Cardiac muscle cell (in vitro differentiated cells and primary cell): ENCODE measurements around the gene CSF1R. TPM values are rescaled to one million over a fixed set of nuclear protein-coding genes. Genes with fewer than 3 reads are reported as not detected.

ENCODE experiments used
- DNase-seq, 2 donors: peaks; one replicate each; pipeline versions ENCODE4 v3.0.0 to v3.0.0-alpha.2; 2010 to 2017; ENCODE audit warnings: low read depth in 1 of 2, low spot score in 1 of 2
- H3K27ac ChIP-seq: fragments of 200-600 bp; sonication (generic); 2 replicates; pipeline ENCODE4 v1.5.1; 2016
- H3K27me3 ChIP-seq: fragments of 200-600 bp; sonication (generic); 2 replicates; pipeline ENCODE4 v1.6.0; 2016; ENCODE audit warnings: control low read depth
- H3K36me3 ChIP-seq: fragments of 200-600 bp; sonication (generic); 2 replicates; pipeline ENCODE4 v1.5.1; 2016; ENCODE audit warnings: control low read depth
- H3K4me1 ChIP-seq: fragments of 200-600 bp; sonication (generic); 2 replicates; pipeline ENCODE4 v1.8.1; 2017; ENCODE audit warnings: low read depth, mild to moderate bottlenecking, mixed run types
- H3K4me3 ChIP-seq: fragments of 200-600 bp; sonication (generic); 2 replicates; pipeline ENCODE4 v1.5.1; 2016; ENCODE audit warnings: mild to moderate bottlenecking
- H3K9me3 ChIP-seq: fragments of 200-600 bp; sonication (generic); 2 replicates; pipeline ENCODE4 v1.5.1; 2017; ENCODE audit warnings: low read depth, mild to moderate bottlenecking, control low read depth
- polyA plus RNA-seq: library from polyadenylated mRNA; unstranded; fragments of >200 nt; fragmentation: Nextera tagmentation; extraction: Ambion mirVana; gene quantifications from 2 replicates; pipeline ENCODE4 v1.2.1, GENCODE V29; 2016
- total RNA-seq: library from RNA; depleted of rRNA; stranded (reverse); fragments of >200 nt; gene quantifications from 2 replicates; pipeline ENCODE4 v1.2.3, GENCODE V29; 2016
- TF ChIP-seq, protein P1 (sequence below): IDR thresholded peaks from 2 replicates; pipeline ENCODE4 v1.5.1; 2012; ENCODE audit warnings: low read depth, mild to moderate bottlenecking, low read length

The CSF1R gene
- total and polyA plus RNA-seq, 2 experiments from 2014 or later: 0.48 TPM; not detected in 1

DNA sequence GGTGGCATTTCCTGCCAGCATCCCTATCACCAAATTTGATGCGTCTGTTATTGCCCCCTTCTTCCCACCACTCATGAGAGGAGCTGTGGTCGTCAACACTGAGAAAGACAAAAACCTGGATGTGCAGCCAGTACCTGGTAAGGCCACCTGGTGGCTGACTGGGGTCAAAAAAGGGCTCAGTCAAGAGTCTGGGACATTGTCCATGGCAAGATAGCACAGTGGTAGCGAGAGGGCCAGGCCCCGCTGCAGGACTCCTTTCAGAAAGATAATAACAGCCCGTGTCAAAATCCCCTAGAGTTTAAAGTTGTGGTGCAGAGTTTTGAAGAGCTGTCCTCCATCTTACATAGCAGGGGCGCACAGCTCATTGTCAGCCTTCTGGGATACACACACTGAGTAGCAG is 40.8 kb downstream of the CSF1R start:
- peaks cover 46% of the 10 kb centered on the region for H3K4me1 ChIP-seq
- H3K9me3 ChIP-seq: no peaks in the 10 kb centered on the region
- no peak for DNase-seq
- no peak overlapping the region for H3K4me3 ChIP-seq
- peaks cover 38% of the 10 kb centered on the region for H3K36me3 ChIP-seq
- H3K27me3 ChIP-seq: no peaks in the 10 kb centered on the region
- H3K27ac ChIP-seq: peak overlapping the region; percentile 85
- TF ChIP-seq, protein P1, sequence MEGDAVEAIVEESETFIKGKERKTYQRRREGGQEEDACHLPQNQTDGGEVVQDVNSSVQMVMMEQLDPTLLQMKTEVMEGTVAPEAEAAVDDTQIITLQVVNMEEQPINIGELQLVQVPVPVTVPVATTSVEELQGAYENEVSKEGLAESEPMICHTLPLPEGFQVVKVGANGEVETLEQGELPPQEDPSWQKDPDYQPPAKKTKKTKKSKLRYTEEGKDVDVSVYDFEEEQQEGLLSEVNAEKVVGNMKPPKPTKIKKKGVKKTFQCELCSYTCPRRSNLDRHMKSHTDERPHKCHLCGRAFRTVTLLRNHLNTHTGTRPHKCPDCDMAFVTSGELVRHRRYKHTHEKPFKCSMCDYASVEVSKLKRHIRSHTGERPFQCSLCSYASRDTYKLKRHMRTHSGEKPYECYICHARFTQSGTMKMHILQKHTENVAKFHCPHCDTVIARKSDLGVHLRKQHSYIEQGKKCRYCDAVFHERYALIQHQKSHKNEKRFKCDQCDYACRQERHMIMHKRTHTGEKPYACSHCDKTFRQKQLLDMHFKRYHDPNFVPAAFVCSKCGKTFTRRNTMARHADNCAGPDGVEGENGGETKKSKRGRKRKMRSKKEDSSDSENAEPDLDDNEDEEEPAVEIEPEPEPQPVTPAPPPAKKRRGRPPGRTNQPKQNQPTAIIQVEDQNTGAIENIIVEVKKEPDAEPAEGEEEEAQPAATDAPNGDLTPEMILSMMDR: no peak

DNA sequence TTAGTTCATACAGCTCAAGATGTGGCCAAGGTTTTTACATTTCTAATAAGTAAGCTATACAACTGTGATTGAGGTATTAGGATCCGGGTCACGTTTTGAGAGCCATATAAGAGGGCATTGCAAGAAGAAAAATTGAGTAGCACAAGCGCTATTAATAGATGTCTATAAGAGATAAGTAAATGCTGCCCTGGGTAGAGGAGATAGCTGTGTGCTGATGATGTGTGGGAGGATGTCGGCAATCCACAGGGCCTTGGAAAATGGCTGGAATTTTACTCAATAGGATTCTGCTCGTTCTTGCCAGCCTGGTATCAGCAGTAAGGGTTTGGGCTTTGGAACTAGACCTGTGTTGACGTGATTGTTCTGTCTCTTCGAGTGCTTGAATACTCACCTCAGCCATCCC is 41.6 kb downstream of the CSF1R start:
- TF ChIP-seq, protein P1: no peak
- H3K4me3 ChIP-seq: no peak overlapping the region
- no peaks in the 10 kb centered on the region for H3K27me3 ChIP-seq
- peaks cover 46% of the 10 kb centered on the region for H3K4me1 ChIP-seq
- peaks cover 36% of the 10 kb centered on the region for H3K36me3 ChIP-seq
- DNase-seq: peak in 1 of 2 donors; percentile 33
- no peaks in the 10 kb centered on the region for H3K9me3 ChIP-seq
- H3K27ac ChIP-seq: peak overlapping the region; percentile 85

DNA sequence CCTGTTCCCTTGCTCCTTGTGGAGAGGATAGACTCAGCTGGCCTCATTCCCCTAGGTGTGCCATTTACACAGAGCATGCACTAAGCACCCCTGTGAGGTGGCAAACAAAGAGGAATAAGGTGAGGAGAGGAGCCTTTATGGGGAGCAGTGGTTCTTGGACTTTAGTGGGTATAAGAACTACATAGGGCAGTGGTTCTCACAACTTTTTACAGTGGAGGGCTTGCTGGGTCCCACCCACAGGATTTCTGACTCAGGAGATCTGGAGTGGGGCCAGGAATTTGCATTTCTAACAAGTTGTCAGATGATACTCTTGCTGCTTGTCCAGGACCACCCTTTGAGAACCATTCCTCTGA is 42.0 kb downstream of the CSF1R start:
- peak overlapping the region; percentile 85 for H3K27ac ChIP-seq
- peaks cover 34% of the 10 kb centered on the region for H3K36me3 ChIP-seq
- H3K27me3 ChIP-seq: no peaks in the 10 kb centered on the region
- no peaks in the 10 kb centered on the region for H3K9me3 ChIP-seq
- peak; percentile 44 to 77 for DNase-seq
- H3K4me3 ChIP-seq: no peak overlapping the region
- peaks cover 46% of the 10 kb centered on the region for H3K4me1 ChIP-seq
- TF ChIP-seq, protein P1: no peak

DNA sequence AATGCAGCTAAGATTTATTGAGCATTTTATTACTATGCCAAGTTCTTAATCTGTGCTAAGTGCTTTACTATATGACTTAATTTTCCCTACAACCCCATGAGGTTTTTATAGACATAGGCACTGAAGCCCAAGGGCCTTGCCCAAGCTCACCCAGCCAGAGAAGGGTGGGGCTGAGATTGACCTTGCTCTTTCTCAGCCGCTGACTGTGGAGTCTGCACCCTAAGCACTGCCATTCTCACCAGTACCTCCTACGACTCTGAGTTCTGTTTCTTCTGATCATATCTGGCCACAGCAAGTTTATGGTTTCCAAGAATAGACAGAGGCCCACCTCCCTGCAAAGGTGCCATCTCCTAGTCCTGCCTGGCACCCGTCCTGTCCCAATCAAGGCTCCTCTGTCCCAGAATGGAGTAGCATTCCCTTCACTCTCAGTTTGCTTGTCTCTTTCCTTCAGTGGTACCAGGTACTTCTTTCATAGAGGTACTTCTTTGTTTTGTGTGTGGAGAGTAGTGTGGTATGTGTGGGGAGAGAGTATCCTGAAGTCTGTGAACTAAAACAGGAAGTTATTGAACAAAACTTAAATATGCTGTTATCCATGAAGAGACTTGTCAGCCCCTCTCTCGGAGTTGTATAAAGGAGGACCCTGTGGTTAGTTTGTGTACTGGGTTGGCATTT is 42.6 kb downstream of the CSF1R start:
- no peaks in the 10 kb centered on the region for H3K9me3 ChIP-seq
- no peak overlapping the region for H3K4me3 ChIP-seq
- H3K4me1 ChIP-seq: peaks cover 46% of the 10 kb centered on the region
- TF ChIP-seq, protein P1: no peak
- DNase-seq: peak in 1 of 2 donors; percentile 41
- peak overlapping the region; percentile 85 for H3K27ac ChIP-seq
- H3K36me3 ChIP-seq: peaks cover 33% of the 10 kb centered on the region
- H3K27me3 ChIP-seq: no peaks in the 10 kb centered on the region

DNA sequence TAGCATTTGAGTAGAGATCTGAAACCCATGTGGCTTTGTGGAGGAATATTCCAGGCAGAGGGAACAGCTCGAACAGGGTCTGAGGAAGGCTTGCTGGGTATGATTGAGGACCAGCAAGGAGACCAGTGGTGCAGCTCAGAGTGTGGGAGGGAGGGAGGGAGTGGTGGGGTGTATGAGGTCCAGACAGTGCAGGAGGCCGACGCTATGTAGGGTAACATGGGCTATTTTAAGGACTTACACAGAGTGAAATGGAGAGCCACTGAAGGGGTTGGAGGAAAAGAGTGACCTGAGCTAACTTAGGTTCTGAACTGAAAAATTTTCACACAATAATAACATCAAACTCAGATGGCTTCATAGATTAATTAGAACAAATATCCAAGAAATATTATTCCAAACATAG is 43.9 kb downstream of the CSF1R start:
- TF ChIP-seq, protein P1: no peak
- H3K27me3 ChIP-seq: no peaks in the 10 kb centered on the region

More for the DNA sequence above, 43.9 kb downstream of the CSF1R start:
- Histone ChIP-seq H3K9me3 (no peaks in the 10 kb centered on the region), H3K4me1 (peaks cover 46% of the 10 kb centered on the region), H3K4me3 (no peak overlapping the region), H3K27ac (peak overlapping the region; percentile 85), H3K36me3 (peaks cover 33% of the 10 kb centered on the region)
- peak in 1 of 2 donors; percentile 68 for DNase-seq
